GM23338 (cell line): ENCODE measurements around the gene PRM1. TPM values are rescaled to one million over a fixed set of nuclear protein-coding genes. Genes with fewer than 3 reads are reported as not detected.
A peak's percentile ranks its signal among the peaks of the same experiment; 100 is the strongest.

Experiments used
- ATAC-seq: fragments of 200-7000 bp; cut with Tn5 transposase; 3 replicates; pipeline ENCODE4 v1.9.1; 2020
- DNase-seq: peaks from one replicate; pipeline ENCODE4 v3.0.0-alpha.2; 2015; ENCODE audit warnings: low spot score
- H2AFZ ChIP-seq: fragments of 200-600 bp; sonication (generic); 2 replicates; pipeline ENCODE4 v1.8.0; 2016; ENCODE audit warnings: antibody characterized with exemption, mild to moderate bottlenecking, moderate library complexity
- H3F3A ChIP-seq: fragments of 200-600 bp; sonication (generic); replicated peaks from 2 replicates; pipeline ENCODE4 v1.8.0; 2017; ENCODE audit warnings: antibody characterized with exemption, mixed run types, low read depth
- H3K27ac ChIP-seq: fragments of 200-600 bp; sonication (generic); 2 replicates; pipeline ENCODE4 v1.6.1; 2016; ENCODE audit warnings: low read depth
- H3K27me3 ChIP-seq: fragments of 200-600 bp; sonication (generic); 2 replicates; pipeline ENCODE4 v1.8.0; 2016; ENCODE audit warnings: mild to moderate bottlenecking, mixed run types, moderate library complexity; ENCODE audit not compliant: insufficient read depth
- H3K36me3 ChIP-seq: fragments of 200-600 bp; sonication (generic); 2 replicates; pipeline ENCODE4 v1.8.0; 2016; ENCODE audit warnings: mild to moderate bottlenecking; ENCODE audit not compliant: insufficient read depth
- H3K4me1 ChIP-seq: fragments of 200-600 bp; sonication (generic); 2 replicates; pipeline ENCODE4 v1.8.0; 2016; ENCODE audit warnings: mild to moderate bottlenecking, moderate library complexity; ENCODE audit not compliant: insufficient read depth
- H3K4me2 ChIP-seq: fragments of 200-600 bp; sonication (generic); 2 replicates; pipeline ENCODE4 v1.7.1; 2017; ENCODE audit warnings: mixed run types
- H3K4me3 ChIP-seq: fragments of 200-600 bp; sonication (generic); 2 replicates; pipeline ENCODE4 v1.6.1; 2016; ENCODE audit warnings: mixed run types
- H3K79me2 ChIP-seq: fragments of 200-600 bp; sonication (generic); replicated peaks from 2 replicates; pipeline ENCODE4 v1.8.0; 2017; ENCODE audit warnings: mild to moderate bottlenecking; ENCODE audit not compliant: insufficient read depth
- H3K9me2 ChIP-seq: fragments of 200-600 bp; sonication (generic); 2 replicates; pipeline ENCODE4 v1.8.0; 2017; ENCODE audit not compliant: insufficient read depth
- H4K20me1 ChIP-seq: fragments of 200-600 bp; sonication (generic); replicated peaks from 2 replicates; pipeline ENCODE4 v1.8.0; 2017; ENCODE audit warnings: mild to moderate bottlenecking; ENCODE audit not compliant: insufficient read depth
- H3K27ac Mint-ChIP-seq: 2 replicates; pipeline ENCODE4 v1.8.0; 2020; ENCODE audit warnings: inconsistent platforms, mild to moderate bottlenecking, moderate library complexity, mixed read lengths
- H3K27me3 Mint-ChIP-seq: 3 replicates; pipeline ENCODE4 v1.8.0; 2022; ENCODE audit warnings: low read depth, mild to moderate bottlenecking, moderate library complexity, mixed read lengths, inconsistent platforms; ENCODE audit not compliant: insufficient read depth, poor library complexity
- H3K36me3 Mint-ChIP-seq: 3 replicates; pipeline ENCODE4 v1.8.0; 2021; ENCODE audit warnings: low read depth, mild to moderate bottlenecking, inconsistent platforms, moderate library complexity, mixed read lengths
- H3K4me1 Mint-ChIP-seq: 3 replicates; pipeline ENCODE4 v1.8.0; 2020; ENCODE audit warnings: mild to moderate bottlenecking, inconsistent platforms, mixed read lengths
- H3K4me3 Mint-ChIP-seq: 3 replicates; pipeline ENCODE4 v1.8.0; 2021; ENCODE audit warnings: moderate library complexity, mild to moderate bottlenecking, inconsistent platforms, mixed read lengths
- H3K9me3 Mint-ChIP-seq: 3 replicates; pipeline ENCODE4 v1.8.0; 2020; ENCODE audit warnings: moderate library complexity, mild to moderate bottlenecking, inconsistent platforms, mixed read lengths
- CREB1 ChIP-seq: fragments of 250-450 bp; sonication (Bioruptor Pico); IDR thresholded peaks from 2 replicates; pipeline ENCODE4 v1.5.0; 2020; ENCODE audit warnings: low read depth, mild to moderate bottlenecking, moderate library complexity
- EZH2 ChIP-seq: fragments of 200-600 bp; sonication (generic); IDR thresholded peaks from one replicate; pipeline ENCODE4 v1.8.0; 2017; ENCODE audit warnings: antibody characterized with exemption, mild to moderate bottlenecking, low read depth; ENCODE audit not compliant: unreplicated experiment
- JUNB ChIP-seq: IDR thresholded peaks from one replicate; pipeline ENCODE4 v1.6.1; 2016; ENCODE audit warnings: antibody characterized with exemption; ENCODE audit not compliant: unreplicated experiment
- NANOG ChIP-seq: IDR thresholded peaks from 2 replicates; pipeline ENCODE4 v1.6.1; 2016; ENCODE audit warnings: antibody characterized with exemption, borderline replicate concordance
- POLR2AphosphoS5 ChIP-seq: IDR thresholded peaks from 2 replicates; pipeline ENCODE4 v1.6.1; 2016; ENCODE audit warnings: antibody characterized with exemption, low read depth
- STAT1 ChIP-seq: IDR thresholded peaks from one replicate; pipeline ENCODE4 v1.6.1; 2016; ENCODE audit warnings: antibody characterized with exemption; ENCODE audit not compliant: unreplicated experiment
- ZNF114 ChIP-seq: fragments of 250-450 bp; sonication (Bioruptor Pico); IDR thresholded peaks from 2 replicates; pipeline ENCODE4 v1.5.0; 2020; ENCODE audit warnings: mild to moderate bottlenecking, moderate library complexity
- ZNF331 ChIP-seq: fragments of 250-450 bp; sonication (Bioruptor Pico); IDR thresholded peaks from 2 replicates; pipeline ENCODE4 v1.5.0; 2020; ENCODE audit warnings: low read depth, mild to moderate bottlenecking, moderate library complexity
- polyA plus RNA-seq: library from polyadenylated mRNA; unstranded; fragments of >200 nt; fragmentation: Nextera tagmentation; extraction: Ambion mirVana; gene quantifications from 2 replicates; pipeline ENCODE4 v1.2.1, GENCODE V29; 2016
- total RNA-seq: library from RNA; depleted of rRNA; stranded (reverse); fragments of >200 nt; shearing (Covaris generic); gene quantifications from 2 replicates; pipeline ENCODE4 v1.2.3, GENCODE V29; 2014
- TF ChIP-seq, protein P1 (sequence below), 2 experiments: fragments of 200-600 bp in 1 of 2; sonication (generic) in 1 of 2; conservative IDR thresholded peaks; 2 replicates each; pipeline versions ENCODE4 v1.5.1 to v1.6.1; 2016 to 2017; ENCODE audit warnings: antibody characterized with exemption in 2 of 2, low read depth in 2 of 2, mild to moderate bottlenecking in 2 of 2, moderate library complexity in 1 of 2
- TF ChIP-seq, protein P2 (sequence below): IDR thresholded peaks from one replicate; pipeline ENCODE4 v1.6.1; 2018; ENCODE audit warnings: antibody characterized with exemption; ENCODE audit not compliant: unreplicated experiment
- TF ChIP-seq, protein P3 (sequence below): IDR thresholded peaks from 2 replicates; pipeline ENCODE4 v1.6.1; 2016; ENCODE audit warnings: antibody characterized with exemption

Gene PRM1
- total and polyA plus RNA-seq, 2 experiments from 2014 or later = 1.2 TPM; not detected in 1

DNA sequence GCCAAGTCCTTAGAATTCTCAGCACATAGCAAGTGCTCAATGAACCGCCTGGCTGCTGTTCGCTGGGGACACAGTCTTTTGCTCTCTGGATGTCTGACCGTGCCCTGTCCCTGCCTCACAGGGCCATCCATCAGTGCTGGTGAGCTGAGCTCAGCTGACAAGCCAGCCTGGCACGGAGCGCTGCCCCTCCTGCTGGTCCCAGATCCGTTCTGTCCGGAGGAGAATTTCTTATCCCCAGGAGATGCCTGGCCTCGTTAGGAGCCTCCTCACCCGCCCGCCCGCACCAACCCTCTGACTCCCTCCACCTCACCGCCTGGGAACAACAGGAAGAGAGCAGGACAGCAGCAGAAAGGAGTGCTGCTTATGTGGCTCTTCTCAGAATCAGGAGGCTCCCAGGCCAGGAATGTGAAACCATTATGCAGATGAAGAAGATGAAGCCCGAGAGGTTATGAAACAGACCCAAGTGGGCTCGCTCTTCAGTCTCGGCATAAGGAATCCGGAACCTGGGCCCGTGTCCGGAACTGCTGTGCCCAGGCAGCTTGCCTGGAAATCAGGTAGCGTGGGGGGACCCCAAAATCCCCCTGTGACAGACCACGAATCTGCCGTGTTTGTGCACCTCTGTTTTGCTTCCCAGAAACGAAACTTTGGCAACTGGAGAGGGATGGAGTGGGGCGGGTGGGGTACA is 35.3 kb upstream of the PRM1 start (continued):
- no peak for TF ChIP-seq JUNB
- TF ChIP-seq, protein P1, sequence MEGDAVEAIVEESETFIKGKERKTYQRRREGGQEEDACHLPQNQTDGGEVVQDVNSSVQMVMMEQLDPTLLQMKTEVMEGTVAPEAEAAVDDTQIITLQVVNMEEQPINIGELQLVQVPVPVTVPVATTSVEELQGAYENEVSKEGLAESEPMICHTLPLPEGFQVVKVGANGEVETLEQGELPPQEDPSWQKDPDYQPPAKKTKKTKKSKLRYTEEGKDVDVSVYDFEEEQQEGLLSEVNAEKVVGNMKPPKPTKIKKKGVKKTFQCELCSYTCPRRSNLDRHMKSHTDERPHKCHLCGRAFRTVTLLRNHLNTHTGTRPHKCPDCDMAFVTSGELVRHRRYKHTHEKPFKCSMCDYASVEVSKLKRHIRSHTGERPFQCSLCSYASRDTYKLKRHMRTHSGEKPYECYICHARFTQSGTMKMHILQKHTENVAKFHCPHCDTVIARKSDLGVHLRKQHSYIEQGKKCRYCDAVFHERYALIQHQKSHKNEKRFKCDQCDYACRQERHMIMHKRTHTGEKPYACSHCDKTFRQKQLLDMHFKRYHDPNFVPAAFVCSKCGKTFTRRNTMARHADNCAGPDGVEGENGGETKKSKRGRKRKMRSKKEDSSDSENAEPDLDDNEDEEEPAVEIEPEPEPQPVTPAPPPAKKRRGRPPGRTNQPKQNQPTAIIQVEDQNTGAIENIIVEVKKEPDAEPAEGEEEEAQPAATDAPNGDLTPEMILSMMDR (conservative IDR thresholded peaks at IDR 0.05; ENCODE audit: low read depth in 2 of 2) = peak in 1 of 2 experiments; percentile 27; a peak in 2 of 4 replicates
- TF ChIP-seq EZH2 = no peak

DNA sequence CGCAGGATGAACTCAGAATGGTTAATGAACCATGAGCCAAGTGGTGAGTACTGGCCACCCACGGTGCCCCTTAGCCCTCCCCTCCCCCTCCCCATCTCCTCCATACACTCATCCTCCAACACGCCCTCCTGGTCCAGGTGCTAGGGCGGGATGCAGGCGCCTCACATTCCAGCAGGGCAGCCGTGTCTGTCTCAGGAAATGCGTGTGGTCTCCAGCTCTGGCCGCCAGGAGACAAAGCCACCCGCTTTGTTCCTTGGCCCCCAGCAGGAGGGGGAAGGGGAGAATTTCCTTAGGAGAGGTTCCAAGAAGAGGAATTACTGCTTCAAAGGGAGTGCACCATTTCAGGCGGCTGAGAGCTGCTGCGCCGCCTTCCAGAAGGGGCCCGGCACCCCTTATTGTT is 34.4 kb upstream of the PRM1 start:
- Histone ChIP-seq H3K4me3 (no peak overlapping the region), H4K20me1 (no peaks in the 10 kb centered on the region), H3K36me3 (no peaks in the 10 kb centered on the region), H3K4me1 (peaks cover 60% of the 10 kb centered on the region), H3F3A (peaks cover 41% of the 10 kb centered on the region), H3K4me2 (peak overlapping the region; percentile 42; the same call in 1 of the 2 replicates), H2AFZ (no peak overlapping the region), H3K27ac (peak overlapping the region; percentile 100), H3K27me3 (no peaks in the 10 kb centered on the region), H3K79me2 (peaks cover 8% of the 10 kb centered on the region; the same call in 1 of the 2 replicates), H3K9me2 (no peaks in the 10 kb centered on the region; the same call in 1 of the 2 replicates)
- Mint-ChIP-seq H3K27me3 (peaks cover 20% of the 10 kb centered on the region), H3K27ac (peak overlapping the region; percentile 97; the same call in 1 of the 2 replicates), H3K4me1 (peaks cover 48% of the 10 kb centered on the region), H3K36me3 (peaks cover 16% of the 10 kb centered on the region), H3K4me3 (no peak overlapping the region), H3K9me3 (no peaks in the 10 kb centered on the region)
- ATAC-seq = peak; percentile 88
- peak; percentile 100 for DNase-seq
- TF ChIP-seq, protein P1 (conservative IDR thresholded peaks at IDR 0.05; ENCODE audit: low read depth in 2 of 2) = peak; percentile 21 to 23; a peak in 2 of 4 replicates
- TF ChIP-seq CREB1 (CRISPR knock-in tag) (peak; percentile 49; the same call in 1 of the 2 replicates), NANOG (peak; percentile 75; the same call in 1 of the 2 replicates), EZH2 (no peak), STAT1 (no peak), ZNF331 (CRISPR knock-in tag) (no peak), JUNB (no peak), ZNF114 (CRISPR knock-in tag) (0 out of 2 replicates have a peak, but pooled peaks have one; percentile 27), POLR2AphosphoS5 (peak; percentile 72)
- TF ChIP-seq, protein P2, sequence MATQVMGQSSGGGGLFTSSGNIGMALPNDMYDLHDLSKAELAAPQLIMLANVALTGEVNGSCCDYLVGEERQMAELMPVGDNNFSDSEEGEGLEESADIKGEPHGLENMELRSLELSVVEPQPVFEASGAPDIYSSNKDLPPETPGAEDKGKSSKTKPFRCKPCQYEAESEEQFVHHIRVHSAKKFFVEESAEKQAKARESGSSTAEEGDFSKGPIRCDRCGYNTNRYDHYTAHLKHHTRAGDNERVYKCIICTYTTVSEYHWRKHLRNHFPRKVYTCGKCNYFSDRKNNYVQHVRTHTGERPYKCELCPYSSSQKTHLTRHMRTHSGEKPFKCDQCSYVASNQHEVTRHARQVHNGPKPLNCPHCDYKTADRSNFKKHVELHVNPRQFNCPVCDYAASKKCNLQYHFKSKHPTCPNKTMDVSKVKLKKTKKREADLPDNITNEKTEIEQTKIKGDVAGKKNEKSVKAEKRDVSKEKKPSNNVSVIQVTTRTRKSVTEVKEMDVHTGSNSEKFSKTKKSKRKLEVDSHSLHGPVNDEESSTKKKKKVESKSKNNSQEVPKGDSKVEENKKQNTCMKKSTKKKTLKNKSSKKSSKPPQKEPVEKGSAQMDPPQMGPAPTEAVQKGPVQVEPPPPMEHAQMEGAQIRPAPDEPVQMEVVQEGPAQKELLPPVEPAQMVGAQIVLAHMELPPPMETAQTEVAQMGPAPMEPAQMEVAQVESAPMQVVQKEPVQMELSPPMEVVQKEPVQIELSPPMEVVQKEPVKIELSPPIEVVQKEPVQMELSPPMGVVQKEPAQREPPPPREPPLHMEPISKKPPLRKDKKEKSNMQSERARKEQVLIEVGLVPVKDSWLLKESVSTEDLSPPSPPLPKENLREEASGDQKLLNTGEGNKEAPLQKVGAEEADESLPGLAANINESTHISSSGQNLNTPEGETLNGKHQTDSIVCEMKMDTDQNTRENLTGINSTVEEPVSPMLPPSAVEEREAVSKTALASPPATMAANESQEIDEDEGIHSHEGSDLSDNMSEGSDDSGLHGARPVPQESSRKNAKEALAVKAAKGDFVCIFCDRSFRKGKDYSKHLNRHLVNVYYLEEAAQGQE = peak; percentile 9
- TF ChIP-seq, protein P3, sequence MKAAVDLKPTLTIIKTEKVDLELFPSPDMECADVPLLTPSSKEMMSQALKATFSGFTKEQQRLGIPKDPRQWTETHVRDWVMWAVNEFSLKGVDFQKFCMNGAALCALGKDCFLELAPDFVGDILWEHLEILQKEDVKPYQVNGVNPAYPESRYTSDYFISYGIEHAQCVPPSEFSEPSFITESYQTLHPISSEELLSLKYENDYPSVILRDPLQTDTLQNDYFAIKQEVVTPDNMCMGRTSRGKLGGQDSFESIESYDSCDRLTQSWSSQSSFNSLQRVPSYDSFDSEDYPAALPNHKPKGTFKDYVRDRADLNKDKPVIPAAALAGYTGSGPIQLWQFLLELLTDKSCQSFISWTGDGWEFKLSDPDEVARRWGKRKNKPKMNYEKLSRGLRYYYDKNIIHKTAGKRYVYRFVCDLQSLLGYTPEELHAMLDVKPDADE = peak; percentile 68
